Smooth muscle cell of the brain vasculature (primary cell): ENCODE data around the gene IGSF9.
"Not testable (repeated sequence)": the region's sequence is repeated elsewhere in the genome, so short reads cannot be mapped to it uniquely, and the experiment has no call there.

Experiments
- DNase-seq: peaks from one replicate; pipeline ENCODE4 v3.0.0-alpha.2; 2012; ENCODE audit warnings: low read depth, low spot score

The IGSF9 gene

GRCh38 chr1:159920651-159921050, 24.8 kb downstream of the IGSF9 start:
- DNase-seq: no peak

- DNase-seq: no peak
Observed at GRCh38 chr1:159920202-159920601, 25.2 kb downstream of the IGSF9 start.

GRCh38 chr1:159919236-159919865, 26.1 kb downstream of the IGSF9 start:
- no peak for DNase-seq

- DNase-seq: no peak
Observed at GRCh38 chr1:159918352-159919200, 26.8 kb downstream of the IGSF9 start.

- no peak for DNase-seq
Observed at GRCh38 chr1:159917533-159918351, 27.7 kb downstream of the IGSF9 start.

- DNase-seq: no peak
Observed at GRCh38 chr1:159916242-159917051, 29.0 kb downstream of the IGSF9 start.

GRCh38 chr1:159915571-159916241, 29.7 kb downstream of the IGSF9 start:
- DNase-seq: no peak

- no peak for DNase-seq
Observed at GRCh38 chr1:159914252-159915018, 31.0 kb downstream of the IGSF9 start.

GRCh38 chr1:159913451-159914192, 31.8 kb downstream of the IGSF9 start:
- no peak for DNase-seq

- no peak for DNase-seq
Observed at GRCh38 chr1:159911326-159912070, 33.9 kb downstream of the IGSF9 start.

- no peak for DNase-seq
Observed at GRCh38 chr1:159908031-159908940, 37.1 kb downstream of the IGSF9 start.

- DNase-seq: no peak
Observed at GRCh38 chr1:159906960-159907359, 38.5 kb downstream of the IGSF9 start.

- DNase-seq: not testable (repeated sequence)
Observed at GRCh38 chr1:159904036-159904435, 41.4 kb downstream of the IGSF9 start.

- DNase-seq: no peak
Observed at GRCh38 chr1:159902541-159902940, 42.9 kb downstream of the IGSF9 start.

- DNase-seq: no peak
Observed at GRCh38 chr1:159900755-159901360, 44.6 kb downstream of the IGSF9 start.

GRCh38 chr1:159900086-159900680, 45.2 kb downstream of the IGSF9 start, which contains the start of gene CFAP45:
CFAP45 (minus strand) TSS chr1:159900165; CDS start chr1:159900098, 67 bp downstream.
- DNase-seq: no peak

- DNase-seq: not testable (repeated sequence)
Observed at GRCh38 chr1:159899634-159900033, 45.8 kb downstream of the IGSF9 start.
